GM18502 (cell line): ENCODE data around the gene E2F8.
A peak's percentile ranks its signal among the peaks of the same experiment; 100 is the strongest.

Source experiments
- ATAC-seq: cut with Tn5 transposase; IDR thresholded peaks from one replicate; pipeline ENCODE4 v1.9.1; 2021; ENCODE audit warnings: mild to moderate bottlenecking; ENCODE audit not compliant: unreplicated experiment, poor library complexity

E2F8 gene

GRCh38 chr11:19253153-19253745 is 12.5 kb upstream of the E2F8 start:
- ATAC-seq: no peak

GRCh38 chr11:19252394-19253152 is 11.8 kb upstream of the E2F8 start:
- no peak for ATAC-seq

GRCh38 chr11:19251577-19251976 is 10.8 kb upstream of the E2F8 start:
- ATAC-seq: no peak

GRCh38 chr11:19246816-19247215 is 6.1 kb upstream of the E2F8 start:
- no peak for ATAC-seq

- no peak for ATAC-seq
These were observed 4.6 kb upstream of the E2F8 start for GRCh38 chr11:19245351-19245750.

GRCh38 chr11:19244621-19245020 is 3.9 kb upstream of the E2F8 start:
- ATAC-seq: no peak

- no peak for ATAC-seq
These were observed 3.3 kb upstream of the E2F8 start for GRCh38 chr11:19244084-19244483.

GRCh38 chr11:19243613-19244012 is 2.9 kb upstream of the E2F8 start:
- no peak for ATAC-seq

- ATAC-seq: no peak
These were observed 2.4 kb upstream of the E2F8 start for GRCh38 chr11:19243143-19243542.

- no peak for ATAC-seq
These were observed 1.6 kb upstream of the E2F8 start for GRCh38 chr11:19242179-19242932.

- peak; percentile 36 for ATAC-seq
These were observed 774 bp upstream of the E2F8 start for GRCh38 chr11:19241260-19242178.

GRCh38 chr11:19239039-19239438 is 1.7 kb downstream of the E2F8 start:
- no peak for ATAC-seq

GRCh38 chr11:19237813-19238212 is 2.9 kb downstream of the E2F8 start:
- no peak for ATAC-seq

- no peak for ATAC-seq
These were observed 3.4 kb downstream of the E2F8 start for GRCh38 chr11:19237381-19237780.

GRCh38 chr11:19234231-19234817 is 6.4 kb downstream of the E2F8 start:
- no peak for ATAC-seq

- ATAC-seq: no peak
These were observed 7.7 kb downstream of the E2F8 start for GRCh38 chr11:19232910-19233503.

GRCh38 chr11:19229671-19230070 is 11.1 kb downstream of the E2F8 start:
- no peak for ATAC-seq

- ATAC-seq: no peak
These were observed 11.8 kb downstream of the E2F8 start for GRCh38 chr11:19228968-19229367.

- no peak for ATAC-seq
These were observed 14.2 kb downstream of the E2F8 start for GRCh38 chr11:19226378-19227195.
